Trophoblast cell (in vitro differentiated cells and primary cell): Measurements from ENCODE around the gene AGPAT1.

Experiments used
- DNase-seq, 2 donors: peaks; one replicate each; pipeline ENCODE4 v3.0.0-alpha.2; 2016
- H2AFZ ChIP-seq: 2 replicates; pipeline ENCODE4 v1.6.1; 2013; ENCODE audit warnings: low read length, moderate library complexity, mild to moderate bottlenecking; ENCODE audit not compliant: insufficient read depth, poor library complexity
- H2AK5ac ChIP-seq: 2 replicates; pipeline ENCODE4 v1.6.1; 2013; ENCODE audit warnings: mild to moderate bottlenecking, low read length
- H2BK120ac ChIP-seq: 2 replicates; pipeline ENCODE4 v1.6.1; 2013; ENCODE audit warnings: low read length, mild to moderate bottlenecking, moderate library complexity; ENCODE audit not compliant: insufficient read depth, poor library complexity
- H2BK12ac ChIP-seq: 2 replicates; pipeline ENCODE4 v1.6.1; 2013; ENCODE audit warnings: mild to moderate bottlenecking, low read length, moderate library complexity
- H2BK5ac ChIP-seq: 2 replicates; pipeline ENCODE4 v1.6.1; 2013; ENCODE audit warnings: low read length, low read depth, moderate library complexity, mild to moderate bottlenecking; ENCODE audit not compliant: poor library complexity
- H3K14ac ChIP-seq: 2 replicates; pipeline ENCODE4 v1.6.1; 2013; ENCODE audit warnings: mild to moderate bottlenecking, low read length
- H3K18ac ChIP-seq: 2 replicates; pipeline ENCODE4 v1.6.1; 2013; ENCODE audit warnings: mild to moderate bottlenecking, low read length
- H3K23ac ChIP-seq: 2 replicates; pipeline ENCODE4 v1.6.1; 2013; ENCODE audit warnings: low read length
- H3K27ac ChIP-seq: 2 replicates; pipeline ENCODE4 v1.5.1; 2013; ENCODE audit warnings: low read depth, mild to moderate bottlenecking, inconsistent platforms, low read length, moderate library complexity
- H3K27me3 ChIP-seq: 2 replicates; pipeline ENCODE4 v1.6.1; 2013; ENCODE audit warnings: inconsistent platforms, mild to moderate bottlenecking, low read length, moderate library complexity; ENCODE audit not compliant: insufficient read depth
- H3K36me3 ChIP-seq, 2 experiments: 1 replicate in 1 of 2; 2 replicates in 1 of 2; pipeline ENCODE4 v1.6.1; 2013; ENCODE audit warnings: low read length in 2 of 2, mild to moderate bottlenecking in 2 of 2, moderate library complexity in 1 of 2; ENCODE audit not compliant: insufficient read depth in 2 of 2, control insufficient read depth in 1 of 2
- H3K4ac ChIP-seq: 2 replicates; pipeline ENCODE4 v1.6.1; 2013; ENCODE audit warnings: low read depth, mild to moderate bottlenecking, low read length, moderate library complexity
- H3K4me1 ChIP-seq, 2 experiments: 1 replicate in 1 of 2; 2 replicates in 1 of 2; pipeline ENCODE4 v1.6.1; 2013; ENCODE audit warnings: low read length in 2 of 2, mild to moderate bottlenecking in 2 of 2, moderate library complexity in 1 of 2; ENCODE audit not compliant: insufficient read depth in 2 of 2, control insufficient read depth in 1 of 2
- H3K4me2 ChIP-seq: 2 replicates; pipeline ENCODE4 v1.6.1; 2013; ENCODE audit warnings: inconsistent platforms, mild to moderate bottlenecking, low read length, moderate library complexity
- H3K4me3 ChIP-seq: 2 replicates; pipeline ENCODE4 v1.5.1; 2013; ENCODE audit warnings: mild to moderate bottlenecking, low read depth, low read length, inconsistent platforms
- H3K79me1 ChIP-seq: one replicate; pipeline ENCODE4 v1.6.1; 2013; ENCODE audit warnings: low read length
- H3K79me2 ChIP-seq: 2 replicates; pipeline ENCODE4 v1.6.1; 2013; ENCODE audit warnings: low read length, mild to moderate bottlenecking; ENCODE audit not compliant: control insufficient read depth, insufficient read depth, poor library complexity
- H3K9ac ChIP-seq: 2 replicates; pipeline ENCODE4 v1.6.1; 2013; ENCODE audit warnings: mild to moderate bottlenecking, low read length
- H3K9me3 ChIP-seq: 2 replicates; pipeline ENCODE4 v1.6.1; 2013; ENCODE audit warnings: low read depth, mild to moderate bottlenecking, control low read depth, inconsistent platforms, low read length; ENCODE audit not compliant: insufficient read depth
- H4K12ac ChIP-seq: 2 replicates; pipeline ENCODE4 v1.6.1; 2013; ENCODE audit warnings: low read depth, mild to moderate bottlenecking, low read length, moderate library complexity
- H4K8ac ChIP-seq: 2 replicates; pipeline ENCODE4 v1.6.1; 2013; ENCODE audit warnings: low read depth, mild to moderate bottlenecking, low read length, moderate library complexity
- H4K91ac ChIP-seq: one replicate; pipeline ENCODE4 v1.6.1; 2013; ENCODE audit warnings: low read depth, mild to moderate bottlenecking, low read length, moderate library complexity
- WGBS: extraction: QIAGEN DNeasy Blood & Tissue Kit; methylation state at CpG from one replicate; pipeline ENCODE4 v1.1.7; 2013; ENCODE audit warnings: missing lambda C conversion rate; ENCODE audit not compliant: insufficient read length, insufficient coverage; ENCODE audit errors: extremely low coverage; 5-methylcytosine and 5-hydroxymethylcytosine counted together

The AGPAT1 gene

DNA sequence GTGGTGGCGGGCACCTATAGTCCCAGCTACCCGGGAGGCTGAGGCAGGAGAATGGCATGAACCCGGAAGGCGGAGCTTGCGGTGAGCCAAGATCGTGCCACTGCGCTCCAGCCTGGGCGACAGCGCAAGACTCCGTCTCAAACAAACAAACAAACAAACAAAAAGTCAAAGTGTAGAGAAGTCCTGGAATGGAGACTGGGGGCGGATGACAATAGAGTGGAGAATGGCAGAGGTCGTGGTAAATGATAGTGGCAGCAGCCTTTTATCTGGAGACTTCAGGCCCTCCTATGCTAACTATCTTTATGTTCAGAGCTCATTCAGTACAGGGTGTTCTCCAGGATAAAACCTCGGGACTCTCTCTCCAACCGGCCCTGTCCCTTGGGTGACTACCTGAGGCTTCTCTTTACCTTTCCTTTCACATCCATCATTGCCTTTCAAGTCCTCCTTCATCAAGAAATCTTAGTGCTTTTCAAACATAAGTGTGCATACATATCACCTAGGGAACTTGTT is 44.4 kb downstream of the AGPAT1 start:
- Histone ChIP-seq H4K91ac (no peak overlapping the region), H2BK12ac (no peak overlapping the region)

DNA sequence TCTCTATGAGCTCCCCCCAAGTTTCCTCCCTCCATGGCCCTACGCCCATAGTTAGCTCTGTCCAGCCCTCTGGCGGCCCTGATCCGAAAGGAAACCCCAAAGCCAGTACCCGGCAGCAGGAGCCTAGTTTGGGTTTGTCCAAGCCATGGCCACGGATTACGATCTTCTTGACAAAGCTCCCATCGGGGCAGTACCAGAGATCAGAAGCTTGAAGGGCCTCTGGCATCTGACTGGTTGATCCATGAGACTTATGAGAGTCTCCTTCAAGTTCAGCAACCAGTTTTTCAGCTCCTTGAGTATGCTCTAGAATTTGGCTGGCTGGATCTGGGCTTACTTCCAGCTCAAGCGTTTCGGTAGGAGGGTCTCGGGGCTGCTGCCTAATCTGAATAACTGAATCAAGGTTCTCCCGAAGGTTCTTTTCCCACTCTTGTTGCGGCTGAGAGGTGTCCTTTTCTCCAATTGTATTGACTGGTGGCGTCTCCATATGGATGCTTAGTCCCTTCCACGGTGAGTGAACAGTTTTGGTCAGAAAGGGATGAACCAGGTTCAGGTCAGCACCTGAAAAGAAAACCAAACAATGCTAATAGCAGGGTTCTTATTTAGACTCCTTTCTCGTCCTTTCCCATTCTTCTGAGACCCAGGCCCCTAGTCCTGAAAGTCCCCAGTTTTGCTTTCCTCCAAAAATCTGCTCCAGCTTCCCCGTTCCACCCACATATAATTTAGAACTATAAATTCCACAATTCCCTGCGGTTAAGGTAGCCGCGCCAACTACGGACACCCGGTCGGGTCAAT is 46.4 kb downstream of the AGPAT1 start:
- H3K4ac ChIP-seq = peak overlapping the region; percentile 87
- peak overlapping the region; percentile 72 for H2BK5ac ChIP-seq
- H3K18ac ChIP-seq = peak overlapping the region; percentile 95
- peak overlapping the region; percentile 83 for H3K4me3 ChIP-seq
- no peak overlapping the region for H3K23ac ChIP-seq
- H3K14ac ChIP-seq = peak overlapping the region; percentile 78
- H3K27ac ChIP-seq = peak overlapping the region; percentile 62
- H2BK120ac ChIP-seq = peak overlapping the region; percentile 23
- peak overlapping the region; percentile 92 for H3K9ac ChIP-seq
- H2AFZ ChIP-seq = peak overlapping the region; percentile 66
- H3K79me2 ChIP-seq = peaks cover 10% of the 10 kb centered on the region
- H3K9me3 ChIP-seq = no peaks in the 10 kb centered on the region
- no peak overlapping the region for H2BK12ac ChIP-seq
- peak overlapping the region; percentile 80 for H4K12ac ChIP-seq
- peak in 1 of 2 donors; percentile 5 for DNase-seq
- WGBS = no CpG with 5 or more reads among the region's 22 CpGs
- peak overlapping the region; percentile 96 for H2AK5ac ChIP-seq
- H3K36me3 ChIP-seq = peaks cover 2 to 9% of the 10 kb centered on the region in 2 experiments
- peaks cover 13% of the 10 kb centered on the region for H3K79me1 ChIP-seq
- peaks cover 18% of the 10 kb centered on the region in 2 experiments for H3K4me1 ChIP-seq
- H3K27me3 ChIP-seq = no peaks in the 10 kb centered on the region
- peak overlapping the region; percentile 95 for H4K8ac ChIP-seq
- H3K4me2 ChIP-seq = peak overlapping the region; percentile 88
- H4K91ac ChIP-seq = peak overlapping the region; percentile 66

More for the DNA sequence above, 44.4 kb downstream of the AGPAT1 start:
- peaks cover 0 to 2% of the 10 kb centered on the region in 2 experiments for H3K36me3 ChIP-seq
- H3K79me2 ChIP-seq = peaks cover 10% of the 10 kb centered on the region
- H3K9me3 ChIP-seq = no peaks in the 10 kb centered on the region
- no peak overlapping the region for H3K14ac ChIP-seq
- peaks cover 18% of the 10 kb centered on the region in 2 experiments for H3K4me1 ChIP-seq
- H2AK5ac ChIP-seq = no peak overlapping the region
- DNase-seq = peak in 1 of 2 donors; percentile 32
- no CpG with 5 or more reads among the region's 14 CpGs for WGBS
- H3K27ac ChIP-seq = no peak overlapping the region
- no peak overlapping the region for H2BK5ac ChIP-seq
- H4K8ac ChIP-seq = no peak overlapping the region
- H2AFZ ChIP-seq = no peak overlapping the region
- H3K9ac ChIP-seq = no peak overlapping the region
- H3K27me3 ChIP-seq = no peaks in the 10 kb centered on the region
- peaks cover 13% of the 10 kb centered on the region for H3K79me1 ChIP-seq
- H3K18ac ChIP-seq = no peak overlapping the region
- H4K12ac ChIP-seq = no peak overlapping the region
- no peak overlapping the region for H2BK120ac ChIP-seq
- H3K4ac ChIP-seq = no peak overlapping the region
- no peak overlapping the region for H3K4me2 ChIP-seq
- H3K23ac ChIP-seq = no peak overlapping the region
- no peak overlapping the region for H3K4me3 ChIP-seq

DNA sequence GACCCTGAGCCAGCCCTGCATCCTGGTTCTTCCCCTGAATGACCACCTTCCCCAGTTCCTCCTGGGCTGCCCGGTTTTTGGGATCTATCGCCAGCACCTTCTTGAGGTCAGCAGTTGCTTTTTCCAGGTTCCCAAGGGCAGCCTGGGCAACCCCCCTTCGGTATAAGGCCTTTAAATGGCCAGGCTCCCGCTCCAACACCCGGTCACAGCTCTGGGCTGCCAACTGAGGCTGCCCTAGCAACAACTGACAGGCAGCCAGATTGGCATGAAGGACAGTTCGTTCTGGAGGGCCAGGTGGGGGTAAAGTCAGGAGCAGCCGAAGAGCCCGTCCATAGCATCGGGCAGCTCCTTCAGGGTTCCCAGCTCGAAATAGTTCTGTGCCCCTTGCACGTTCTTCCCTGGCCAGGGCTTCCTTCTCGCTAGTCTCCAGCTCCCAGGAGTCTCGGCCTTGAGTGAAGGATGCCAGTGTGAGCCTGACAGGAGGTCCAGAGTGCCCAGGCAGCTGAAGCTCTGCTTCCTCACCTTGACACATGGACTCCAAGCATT is 47.1 kb downstream of the AGPAT1 start:
- H3K4me2 ChIP-seq = peak overlapping the region; percentile 49
- no peak for DNase-seq
- H3K18ac ChIP-seq = no peak overlapping the region
- peak overlapping the region; percentile 31 for H4K12ac ChIP-seq
- peak overlapping the region; percentile 4 for H3K9ac ChIP-seq
- H3K14ac ChIP-seq = no peak overlapping the region
- no CpG with 5 or more reads among the region's 13 CpGs for WGBS
- no peak overlapping the region for H3K4me3 ChIP-seq
- peaks cover 13% of the 10 kb centered on the region for H3K79me1 ChIP-seq
- peak overlapping the region; percentile 11 for H2AK5ac ChIP-seq
- H2BK5ac ChIP-seq = no peak overlapping the region
- peaks cover 18% of the 10 kb centered on the region in 2 experiments for H3K4me1 ChIP-seq
- H3K27me3 ChIP-seq = no peaks in the 10 kb centered on the region
- H2AFZ ChIP-seq = no peak overlapping the region
- no peak overlapping the region for H2BK120ac ChIP-seq
- peaks cover 2 to 13% of the 10 kb centered on the region in 2 experiments for H3K36me3 ChIP-seq
- peak overlapping the region; percentile 70 for H4K91ac ChIP-seq
- no peak overlapping the region for H3K27ac ChIP-seq
- peaks cover 10% of the 10 kb centered on the region for H3K79me2 ChIP-seq
- H2BK12ac ChIP-seq = no peak overlapping the region
- peak overlapping the region; percentile 4 for H3K4ac ChIP-seq
- peak overlapping the region; percentile 87 for H4K8ac ChIP-seq
- no peaks in the 10 kb centered on the region for H3K9me3 ChIP-seq
- H3K23ac ChIP-seq = no peak overlapping the region

DNA sequence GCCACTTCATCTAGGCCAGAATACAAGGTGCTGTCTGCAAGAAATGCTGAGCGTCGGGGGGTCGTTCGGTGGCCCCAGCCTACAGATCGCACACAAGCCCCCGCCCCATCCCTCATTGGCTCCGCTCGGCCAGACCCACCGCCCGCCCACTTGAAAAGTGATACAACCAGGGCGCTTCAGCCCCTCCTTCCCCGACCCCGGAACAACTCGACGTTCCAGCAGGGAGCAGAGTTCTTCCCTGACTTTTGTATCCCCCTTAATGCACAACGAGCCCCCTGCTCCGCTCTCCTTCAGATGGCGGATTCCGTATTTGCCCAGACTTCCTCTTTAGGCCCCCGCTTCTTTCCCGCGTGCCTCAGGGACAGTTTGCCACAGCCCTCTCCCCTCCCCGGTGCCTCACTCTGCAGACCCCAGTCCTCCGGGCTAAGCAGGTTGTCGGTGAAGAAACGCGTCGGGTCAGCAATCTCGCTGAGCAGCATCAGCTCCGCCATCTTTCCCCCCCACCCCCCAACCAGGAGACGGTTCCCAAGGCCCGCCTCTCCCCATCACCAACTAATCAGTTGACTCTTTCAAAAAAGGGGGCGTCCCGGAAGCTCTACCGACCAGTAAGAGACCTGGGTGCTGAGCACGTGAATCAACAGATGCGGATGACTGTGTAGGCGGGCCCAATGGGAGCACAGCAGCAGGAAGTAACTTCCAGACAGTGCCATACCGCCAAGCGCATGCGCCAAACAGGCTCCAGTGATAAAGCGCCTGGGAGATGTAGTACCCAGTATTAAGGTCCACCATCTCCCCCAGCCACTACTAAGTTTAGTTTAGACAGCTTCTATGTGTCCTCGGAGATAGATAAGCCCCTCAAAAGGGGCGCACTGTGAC is 47.9 kb downstream of the AGPAT1 start, which contains the start of gene ATF6B:
ATF6B (minus strand) TSS at position 530 of the 876 bp plus-strand sequence; CDS start at position 491, 39 bp downstream.
- H2BK120ac ChIP-seq = peak within 1 kb of the TSS; percentile 78
- H3K9me3 ChIP-seq = no peaks in the 10 kb centered on the region
- peak within 1 kb of the TSS; percentile 81 for H2AK5ac ChIP-seq
- peak within 1 kb of the TSS; percentile 96 for H3K14ac ChIP-seq
- H3K79me2 ChIP-seq = peaks cover 10% of the 10 kb centered on the region
- H2BK5ac ChIP-seq = peak within 1 kb of the TSS; percentile 89
- peaks cover 18% of the 10 kb centered on the region in 2 experiments for H3K4me1 ChIP-seq
- peak within 1 kb of the TSS; percentile 97 for H4K12ac ChIP-seq
- no peak within 1 kb of the TSS for H3K23ac ChIP-seq
- peak within 1 kb of the TSS; percentile 95 for H3K9ac ChIP-seq
- peaks cover 13% of the 10 kb centered on the region for H3K79me1 ChIP-seq
- peak within 1 kb of the TSS; percentile 98 for H4K8ac ChIP-seq
- H4K91ac ChIP-seq = peak within 1 kb of the TSS; percentile 98
- no peak within 1 kb of the TSS for H2BK12ac ChIP-seq
- peak within 1 kb of the TSS; percentile 98 for H3K18ac ChIP-seq
- DNase-seq = peak; percentile 99 to 100
- H3K27me3 ChIP-seq = no peaks in the 10 kb centered on the region
- H3K27ac ChIP-seq = peak within 1 kb of the TSS; percentile 81
- H3K4ac ChIP-seq = peak within 1 kb of the TSS; percentile 92
- H3K4me3 ChIP-seq = peak within 1 kb of the TSS; percentile 93
- peaks cover 2 to 16% of the 10 kb centered on the region in 2 experiments for H3K36me3 ChIP-seq
- peak within 1 kb of the TSS; percentile 68 for H2AFZ ChIP-seq
- peak within 1 kb of the TSS; percentile 78 for H3K4me2 ChIP-seq
- WGBS = no CpG with 5 or more reads among the region's 44 CpGs
